ENCODE data around the gene IGF2BP3. TPM values are rescaled to one million over a fixed set of nuclear protein-coding genes. Genes with fewer than 3 reads are reported as not detected.

Gene IGF2BP3
- total RNA-seq, 1 experiment from 2014 or later = 139 TPM

GRCh38 chr7:23469150-23469960 is 936 bp downstream of the IGF2BP3 start:
- H3K4me2 ChIP-seq = peak overlapping the region; percentile 99
- H3K9me3 ChIP-seq (ENCODE audit: insufficient read depth, low read depth) = no peaks in the 10 kb centered on the region
- peaks cover 77% of the 10 kb centered on the region for H3K79me2 ChIP-seq (ENCODE audit: low read depth)
- peak overlapping the region; percentile 74 for H2AFZ ChIP-seq
- peak in 1 of 2 experiments; percentile 39 for DNase-seq
- intact Hi-C loops (cut with micrococcal nuclease; ENCODE audit: unreplicated experiment) = no loop called here
- CTCF ChIA-PET = interaction anchor here (0.5 to 0.8 kb wide), 3 partner anchors 263 to 904 kb away, joined by 3 to 11 read pairs (median 5); no protein-coding TSS in a partner anchor
- peaks cover 3% of the 10 kb centered on the region; the same call in 1 of the 2 replicates for H4K20me1 ChIP-seq (ENCODE audit: insufficient read depth)
- H3K4me1 ChIP-seq (replicated peaks; ENCODE audit: insufficient read depth) = peaks cover 43% of the 10 kb centered on the region
- H3F3A ChIP-seq (ENCODE audit: insufficient read depth, low read depth) = peaks cover 46% of the 10 kb centered on the region
- TF ChIP-seq EZH2 (IDR thresholded peaks at IDR 0.05; ENCODE audit: low read depth) = no peak
- TF ChIP-seq, protein P1, sequence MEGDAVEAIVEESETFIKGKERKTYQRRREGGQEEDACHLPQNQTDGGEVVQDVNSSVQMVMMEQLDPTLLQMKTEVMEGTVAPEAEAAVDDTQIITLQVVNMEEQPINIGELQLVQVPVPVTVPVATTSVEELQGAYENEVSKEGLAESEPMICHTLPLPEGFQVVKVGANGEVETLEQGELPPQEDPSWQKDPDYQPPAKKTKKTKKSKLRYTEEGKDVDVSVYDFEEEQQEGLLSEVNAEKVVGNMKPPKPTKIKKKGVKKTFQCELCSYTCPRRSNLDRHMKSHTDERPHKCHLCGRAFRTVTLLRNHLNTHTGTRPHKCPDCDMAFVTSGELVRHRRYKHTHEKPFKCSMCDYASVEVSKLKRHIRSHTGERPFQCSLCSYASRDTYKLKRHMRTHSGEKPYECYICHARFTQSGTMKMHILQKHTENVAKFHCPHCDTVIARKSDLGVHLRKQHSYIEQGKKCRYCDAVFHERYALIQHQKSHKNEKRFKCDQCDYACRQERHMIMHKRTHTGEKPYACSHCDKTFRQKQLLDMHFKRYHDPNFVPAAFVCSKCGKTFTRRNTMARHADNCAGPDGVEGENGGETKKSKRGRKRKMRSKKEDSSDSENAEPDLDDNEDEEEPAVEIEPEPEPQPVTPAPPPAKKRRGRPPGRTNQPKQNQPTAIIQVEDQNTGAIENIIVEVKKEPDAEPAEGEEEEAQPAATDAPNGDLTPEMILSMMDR (conservative IDR thresholded peaks at IDR 0.05) = no peak
- peak overlapping the region; percentile 92 for H3K27ac ChIP-seq
- no peaks in the 10 kb centered on the region for H3K27me3 ChIP-seq (ENCODE audit: insufficient read depth, low read depth)
- no peaks in the 10 kb centered on the region for H3K9me2 ChIP-seq (ENCODE audit: insufficient read depth)
- peak overlapping the region; percentile 73 for H3K4me3 ChIP-seq
- H3K36me3 ChIP-seq (ENCODE audit: low read depth) = peaks cover 9% of the 10 kb centered on the region; the same call in 1 of the 2 replicates
- BruUV-seq (replicated peaks) = no TSS peak
- POLR2A ChIA-PET (ENCODE audit: unreplicated experiment) = interaction anchor here (0.7 to 0.9 kb wide), 2 partner anchors 892 to 1365 kb away, joined by 5 to 10 read pairs; no protein-coding TSS in a partner anchor

GRCh38 chr7:23468526-23469149 is 1.7 kb downstream of the IGF2BP3 start:
- Histone ChIP-seq H3K27ac (peak overlapping the region; percentile 92), H3K9me3 (ENCODE audit: insufficient read depth, low read depth) (no peaks in the 10 kb centered on the region), H2AFZ (peak overlapping the region; percentile 74), H3K79me2 (ENCODE audit: low read depth) (peaks cover 82% of the 10 kb centered on the region), H3K36me3 (ENCODE audit: low read depth) (peaks cover 14% of the 10 kb centered on the region; the same call in 1 of the 2 replicates), H3F3A (ENCODE audit: insufficient read depth, low read depth) (peaks cover 53% of the 10 kb centered on the region), H3K4me3 (peak overlapping the region; percentile 73), H3K27me3 (ENCODE audit: insufficient read depth, low read depth) (no peaks in the 10 kb centered on the region), H3K4me1 (replicated peaks; ENCODE audit: insufficient read depth) (peaks cover 50% of the 10 kb centered on the region), H3K9me2 (ENCODE audit: insufficient read depth) (no peaks in the 10 kb centered on the region), H4K20me1 (ENCODE audit: insufficient read depth) (peaks cover 3% of the 10 kb centered on the region; the same call in 1 of the 2 replicates), H3K4me2 (peak overlapping the region; percentile 99)
- BruUV-seq (replicated peaks) = no TSS peak
- ChIA-PET CTCF (no interaction called here), POLR2A (ENCODE audit: unreplicated experiment) (no interaction called here)
- peak in 1 of 2 experiments; percentile 13 for DNase-seq
- intact Hi-C loops (cut with micrococcal nuclease; ENCODE audit: unreplicated experiment) = no loop called here
- TF ChIP-seq, protein P1 (conservative IDR thresholded peaks at IDR 0.05) = no peak
- TF ChIP-seq EZH2 (IDR thresholded peaks at IDR 0.05; ENCODE audit: low read depth) = no peak

GRCh38 chr7:23467806-23468525 is 2.3 kb downstream of the IGF2BP3 start:
- Histone ChIP-seq H3K4me1 (replicated peaks; ENCODE audit: insufficient read depth) (peaks cover 53% of the 10 kb centered on the region), H2AFZ (peak overlapping the region; percentile 74), H3K27ac (peak overlapping the region; percentile 92)

More at GRCh38 chr7:23467806-23468525, 2.3 kb downstream of the IGF2BP3 start:
- intact Hi-C loops (cut with micrococcal nuclease; ENCODE audit: unreplicated experiment) = no loop called here
- DNase-seq = peak; percentile 63 to 69
- ChIA-PET POLR2A (ENCODE audit: unreplicated experiment) (no interaction called here), CTCF (no interaction called here)
- Histone ChIP-seq H3K9me2 (ENCODE audit: insufficient read depth) (no peaks in the 10 kb centered on the region), H3K4me2 (peak overlapping the region; percentile 99), H3K9me3 (ENCODE audit: insufficient read depth, low read depth) (no peaks in the 10 kb centered on the region), H3K27me3 (ENCODE audit: insufficient read depth, low read depth) (no peaks in the 10 kb centered on the region), H4K20me1 (ENCODE audit: insufficient read depth) (peaks cover 10% of the 10 kb centered on the region), H3K36me3 (ENCODE audit: low read depth) (peaks cover 14% of the 10 kb centered on the region; the same call in 1 of the 2 replicates), H3F3A (ENCODE audit: insufficient read depth, low read depth) (peaks cover 53% of the 10 kb centered on the region), H3K79me2 (ENCODE audit: low read depth) (peaks cover 82% of the 10 kb centered on the region), H3K4me3 (peak overlapping the region; percentile 73)
- TF ChIP-seq EZH2 (IDR thresholded peaks at IDR 0.05; ENCODE audit: low read depth) = no peak
- TF ChIP-seq, protein P1 (conservative IDR thresholded peaks at IDR 0.05) = no peak
- BruUV-seq (replicated peaks) = TSS peak; percentile 16

All from PC-9 (cell line).